GM21825 (cell line): ENCODE results near the gene HMCN2.
"Not testable (repeated sequence)": the region's sequence is repeated elsewhere in the genome, so short reads cannot be mapped to it uniquely, and the experiment has no call there.

Source experiments
- ATAC-seq: cut with Tn5 transposase; IDR thresholded peaks from one replicate; pipeline ENCODE4 v1.9.1; 2021; ENCODE audit warnings: mild to moderate bottlenecking, moderate library complexity; ENCODE audit not compliant: unreplicated experiment

HMCN2 gene

GRCh38 chr9:130426883-130427282 lies 161.3 kb downstream of the HMCN2 start:
- ATAC-seq = no peak

GRCh38 chr9:130427326-130427725 lies 161.8 kb downstream of the HMCN2 start:
- no peak for ATAC-seq

GRCh38 chr9:130428086-130428665 lies 162.6 kb downstream of the HMCN2 start:
- ATAC-seq = no peak

- ATAC-seq = no peak
Observed at GRCh38 chr9:130429381-130429780, 163.8 kb downstream of the HMCN2 start.

- no peak for ATAC-seq
Observed at GRCh38 chr9:130429831-130430230, 164.3 kb downstream of the HMCN2 start.

GRCh38 chr9:130430232-130430631 lies 164.7 kb downstream of the HMCN2 start:
- no peak for ATAC-seq

DNA sequence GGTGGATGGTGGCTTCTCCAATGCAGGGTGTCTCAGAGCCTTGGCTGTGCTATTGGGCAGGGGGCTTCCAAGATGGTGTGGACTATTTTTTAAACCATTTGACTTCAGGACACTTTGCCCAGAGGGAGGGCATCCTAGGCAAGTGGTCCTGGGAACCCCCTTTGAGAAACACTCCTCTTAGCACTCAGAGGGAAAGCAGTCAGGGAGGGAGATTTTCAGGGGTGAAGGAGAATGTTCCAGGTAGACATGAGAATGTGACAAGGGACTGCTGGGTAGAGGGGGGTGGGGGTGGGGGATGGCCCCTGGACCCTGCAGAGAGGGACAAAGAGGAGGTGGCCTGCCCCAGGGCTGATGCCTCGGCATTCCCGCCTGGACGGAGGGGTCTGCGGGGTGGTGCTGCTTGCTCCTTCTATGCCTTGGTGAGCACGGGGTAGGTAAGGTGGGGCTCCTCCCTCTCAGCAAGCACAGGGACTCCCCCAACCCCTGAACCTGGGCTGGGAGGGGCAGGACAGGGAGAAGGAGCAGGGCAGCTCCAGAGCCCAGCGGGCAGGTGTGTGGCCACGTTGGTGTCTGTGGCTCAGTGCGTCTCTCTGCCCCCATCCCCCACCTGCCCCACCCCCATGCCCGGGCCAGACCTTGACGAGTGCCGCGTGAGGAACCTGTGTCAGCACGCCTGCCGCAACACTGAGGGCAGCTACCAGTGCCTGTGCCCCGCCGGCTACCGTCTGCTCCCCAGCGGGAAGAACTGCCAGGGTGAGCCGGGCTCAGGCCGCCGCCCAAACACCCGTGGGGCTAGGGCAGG lies 165.4 kb downstream of the HMCN2 start:
- ATAC-seq = no peak

DNA sequence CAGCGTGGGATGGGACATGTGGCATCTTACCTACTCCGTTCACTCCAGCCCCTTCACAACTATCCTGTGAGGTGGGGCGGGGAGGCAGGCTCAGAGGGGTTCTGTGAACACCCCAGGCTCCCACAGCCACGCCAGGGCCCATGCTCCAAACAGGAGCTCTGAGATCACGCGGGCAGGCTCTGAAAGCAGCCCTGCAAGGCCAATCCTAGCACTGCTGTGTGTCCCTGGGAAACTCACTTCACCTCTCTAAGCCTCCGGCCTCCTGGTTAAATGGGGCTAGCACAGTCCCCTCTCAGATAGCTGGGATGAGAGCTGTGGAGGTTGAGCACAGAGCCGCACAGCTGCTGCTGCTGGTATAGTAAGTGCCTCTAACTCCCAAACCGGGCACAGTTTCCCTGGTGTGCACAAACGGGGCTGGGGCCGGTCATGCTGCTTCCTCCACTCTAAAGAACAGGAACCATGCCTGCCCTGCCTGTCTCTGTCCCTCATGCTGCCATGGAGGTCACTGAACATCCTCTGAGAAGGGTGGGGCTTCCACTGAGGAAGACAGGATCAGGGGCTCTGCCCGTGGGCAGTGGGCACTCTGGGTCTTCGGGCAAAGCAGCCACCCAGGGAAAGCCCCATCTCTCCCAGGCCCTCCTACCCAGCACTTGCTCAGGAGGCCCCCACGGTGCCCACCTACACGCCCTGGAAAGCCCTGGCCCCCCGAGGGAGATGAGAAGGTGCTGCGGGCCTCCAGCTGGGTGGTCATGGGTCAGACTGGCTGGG lies 166.2 kb downstream of the HMCN2 start:
- no peak for ATAC-seq

DNA sequence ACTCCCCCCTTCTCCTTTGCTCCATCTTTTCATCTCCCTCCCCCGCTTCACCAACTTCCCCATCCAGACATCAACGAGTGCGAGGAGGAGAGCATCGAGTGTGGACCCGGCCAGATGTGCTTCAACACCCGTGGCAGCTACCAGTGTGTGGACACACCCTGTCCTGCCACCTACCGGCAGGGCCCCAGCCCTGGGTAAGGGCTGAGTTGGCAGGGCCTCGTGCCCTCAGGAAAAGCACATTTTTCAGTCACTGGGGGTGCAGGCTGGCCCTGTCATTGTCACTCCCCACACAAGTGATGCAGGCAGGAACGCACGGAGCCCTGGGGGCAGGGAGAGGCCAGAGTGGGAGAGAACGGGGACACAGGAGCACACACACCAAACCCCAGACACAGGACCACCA lies 166.8 kb downstream of the HMCN2 start:
- no peak for ATAC-seq

GRCh38 chr9:130432796-130433167 lies 167.2 kb downstream of the HMCN2 start:
- ATAC-seq = no peak

DNA sequence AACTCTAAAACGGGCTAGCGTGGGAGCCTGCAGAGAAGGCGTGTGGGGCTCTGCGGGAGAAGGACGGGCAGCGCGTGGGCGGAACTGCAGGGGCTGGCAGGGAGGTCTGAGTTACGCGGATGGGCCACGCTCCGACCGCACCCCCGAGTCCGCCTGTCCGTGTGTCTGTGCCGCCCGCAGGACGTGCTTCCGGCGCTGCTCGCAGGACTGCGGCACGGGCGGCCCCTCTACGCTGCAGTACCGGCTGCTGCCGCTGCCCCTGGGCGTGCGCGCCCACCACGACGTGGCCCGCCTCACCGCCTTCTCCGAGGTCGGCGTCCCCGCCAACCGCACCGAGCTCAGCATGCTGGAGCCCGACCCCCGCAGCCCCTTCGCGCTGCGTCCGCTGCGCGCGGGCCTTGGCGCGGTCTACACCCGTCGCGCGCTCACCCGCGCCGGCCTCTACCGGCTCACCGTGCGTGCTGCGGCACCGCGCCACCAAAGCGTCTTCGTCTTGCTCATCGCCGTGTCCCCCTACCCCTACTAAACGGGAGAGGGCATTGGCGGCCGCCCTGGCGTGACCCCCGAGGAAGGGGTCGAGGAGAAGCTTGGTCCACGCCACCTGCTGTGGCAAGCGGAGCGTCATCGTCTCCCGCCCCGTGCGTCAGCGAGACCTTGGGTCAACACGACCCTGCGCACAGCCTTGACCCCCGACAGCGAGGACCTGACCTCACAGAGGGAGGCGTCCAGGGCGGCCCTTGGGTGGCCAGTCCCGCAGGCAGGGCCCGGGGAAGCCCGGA lies 167.8 kb downstream of the HMCN2 start:
- ATAC-seq = no peak

DNA sequence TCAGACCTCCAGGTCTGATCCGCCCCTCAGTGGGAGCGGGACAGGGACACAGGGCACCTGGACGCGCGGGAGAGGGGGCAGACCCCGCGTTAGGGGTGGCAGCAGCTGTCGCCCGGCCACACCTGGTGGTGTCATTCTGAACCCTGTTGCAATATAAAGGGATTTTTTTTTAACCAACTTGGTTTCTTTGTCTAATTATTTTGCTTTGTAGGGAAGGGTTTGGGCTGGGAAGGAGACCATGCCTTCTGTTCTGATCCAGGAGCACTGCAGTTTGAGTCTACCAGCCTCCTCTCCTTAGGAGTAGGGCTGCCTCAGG lies 168.3 kb downstream of the HMCN2 start:
- no peak for ATAC-seq

DNA sequence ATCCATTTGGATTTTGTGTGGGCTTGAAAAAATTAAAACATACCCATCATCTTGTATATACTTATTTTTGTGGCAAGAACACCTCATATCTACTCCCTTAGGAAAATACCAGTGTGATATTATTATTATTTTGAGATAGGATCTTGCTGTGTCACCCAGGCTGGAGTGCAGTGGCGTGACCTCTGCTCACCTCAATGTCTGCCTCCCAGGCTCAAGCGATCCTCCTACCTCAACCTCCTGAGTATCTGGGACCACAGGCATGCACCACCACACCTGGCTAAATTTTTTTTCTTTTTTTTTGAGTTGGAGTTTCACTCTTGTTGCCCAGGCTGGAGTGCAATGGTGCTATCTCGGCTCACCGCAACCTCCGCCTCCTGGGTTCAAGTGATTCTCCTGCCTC lies 169.1 kb downstream of the HMCN2 start:
- not testable (repeated sequence) for ATAC-seq

DNA sequence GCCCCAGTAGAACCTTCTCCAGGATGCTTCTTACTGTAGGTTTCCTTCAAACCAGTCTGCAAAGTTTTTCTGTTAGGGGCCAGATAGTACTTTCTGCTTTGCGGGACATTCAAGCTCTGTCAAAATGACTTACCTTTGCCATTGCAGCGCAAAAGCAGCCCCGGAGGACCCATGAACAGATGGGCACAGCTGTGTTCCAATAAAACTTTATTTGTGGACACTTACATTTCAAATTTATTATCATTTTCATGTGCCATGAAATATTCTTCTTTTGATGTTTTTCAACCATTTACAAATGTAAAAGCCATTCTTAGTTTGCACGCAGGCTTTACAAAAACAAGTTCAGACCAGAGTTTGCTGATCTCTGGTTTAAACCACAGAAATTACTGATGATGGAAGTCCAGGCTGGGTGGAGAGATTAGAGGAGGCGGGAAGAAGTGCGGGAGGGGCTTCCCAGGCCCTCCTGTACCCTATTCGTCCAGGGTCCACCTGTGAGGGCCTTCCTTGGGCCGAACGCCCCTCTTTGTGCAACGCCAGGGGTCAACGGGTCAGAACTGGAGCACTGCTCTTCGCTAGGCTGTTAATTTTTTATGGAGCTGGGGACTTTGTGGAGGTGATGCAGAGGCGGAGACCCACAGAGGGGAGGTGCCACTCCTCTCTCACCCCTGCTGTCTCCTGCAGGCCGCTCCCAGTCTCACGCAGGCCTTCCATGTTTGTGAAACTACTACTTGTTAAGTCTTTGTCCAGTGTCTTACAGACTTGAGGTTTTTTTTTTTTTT lies 171.6 kb downstream of the HMCN2 start:
- no peak for ATAC-seq

DNA sequence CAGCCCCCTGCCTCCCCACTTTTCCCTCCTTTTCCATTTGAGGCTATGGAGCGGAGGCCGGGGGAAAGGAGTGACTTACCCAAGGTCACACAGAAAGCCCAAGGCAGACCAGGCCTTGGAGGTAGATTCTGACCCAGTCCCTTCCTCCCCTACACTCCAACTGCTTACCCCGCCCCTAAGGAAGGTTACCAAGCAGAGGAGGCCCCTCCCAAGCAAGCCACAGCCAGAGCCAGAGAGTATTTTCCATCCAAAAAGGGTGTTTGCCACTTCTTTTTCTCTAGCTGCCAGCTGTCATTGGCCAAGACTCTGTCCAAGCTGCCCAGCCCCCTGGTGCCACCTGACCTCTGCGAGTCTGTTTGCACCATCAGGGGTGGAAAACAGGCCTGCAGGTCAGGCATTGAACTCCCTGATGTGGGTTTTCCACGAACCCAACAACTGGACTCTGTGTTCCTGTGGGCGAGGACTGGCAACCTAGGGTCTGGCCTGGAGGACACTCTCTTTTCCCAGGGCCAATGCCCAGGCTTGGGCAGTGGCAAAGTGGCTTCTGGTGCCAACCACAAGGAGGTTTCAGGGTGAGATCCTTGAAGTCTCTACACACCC lies 172.9 kb downstream of the HMCN2 start:
- ATAC-seq = no peak

DNA sequence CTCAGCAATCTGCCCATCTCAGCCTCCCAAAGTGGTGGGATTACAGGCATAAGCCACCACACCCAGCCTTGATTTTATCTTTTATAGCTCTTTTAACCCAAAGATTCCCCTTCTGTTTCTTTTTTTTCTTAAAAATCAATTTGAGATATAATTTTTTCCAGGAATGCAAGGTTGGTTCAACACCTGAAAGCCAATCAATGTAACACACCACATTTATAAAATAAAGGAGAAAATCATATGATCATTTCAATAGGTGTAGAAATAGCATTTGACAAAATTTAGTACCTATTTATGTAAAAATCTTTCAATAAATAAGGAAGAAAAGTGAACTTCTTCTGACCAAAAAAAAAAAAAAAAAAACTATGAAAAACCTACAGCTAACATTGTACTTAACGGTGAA lies 175.5 kb downstream of the HMCN2 start:
- ATAC-seq = no peak

GRCh38 chr9:130442746-130443455 lies 177.3 kb downstream of the HMCN2 start:
- ATAC-seq = no peak

DNA sequence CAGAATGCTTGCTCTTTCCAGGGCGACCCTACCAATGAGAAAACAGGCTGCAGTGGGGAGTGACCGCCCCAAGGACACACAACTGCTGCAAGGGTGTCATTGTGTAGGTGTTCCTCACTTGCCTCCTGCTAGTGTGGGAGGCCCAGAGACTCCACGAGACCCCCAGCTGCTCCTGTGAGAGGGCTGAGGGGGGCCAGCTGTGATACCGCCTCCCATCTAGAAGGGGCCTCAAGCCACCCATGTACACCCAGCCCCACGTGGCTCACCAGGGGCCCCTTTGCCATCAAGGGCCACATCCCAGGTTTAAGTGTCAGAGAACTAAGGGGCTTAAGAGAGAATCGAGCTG lies 177.9 kb downstream of the HMCN2 start:
- ATAC-seq = no peak

GRCh38 chr9:130443840-130444492 lies 178.4 kb downstream of the HMCN2 start:
- ATAC-seq = no peak
